B cell (primary cell): ENCODE results near the gene HK3. TPM values are rescaled to one million over a fixed set of nuclear protein-coding genes. Genes with fewer than 3 reads are reported as not detected.

Experiments
- ATAC-seq: fragments of 200-7000 bp; cut with Tn5 transposase; one replicate; pipeline ENCODE4 v1.10.0; 2021; ENCODE audit warnings: low read depth, mild to moderate bottlenecking, moderate number of reproducible peaks, moderate library complexity
- CTCF ChIA-PET: fragments of 350-600 bp; sonication (Branson Sonifier 250); formaldehyde crosslinking; loops from one replicate; lab custom pipeline; 2021; ENCODE audit warnings: antibody characterized with exemption, inconsistent platforms; lab: Charles Lee
- POLR2A ChIA-PET: fragments of 350-600 bp; sonication (Branson Sonifier 250); formaldehyde crosslinking; loops from one replicate; lab custom pipeline; 2021; ENCODE audit warnings: antibody characterized with exemption; lab: Charles Lee
- DNase-seq: peaks from one replicate; pipeline ENCODE4 v3.0.0; 2013
- H2AFZ ChIP-seq: 2 replicates; pipeline ENCODE4 v1.6.1; 2012; ENCODE audit warnings: mild to moderate bottlenecking, low read depth, low read length; ENCODE audit not compliant: insufficient read depth, poor library complexity, severe bottlenecking
- H3K27ac ChIP-seq, 2 donors: 1 replicate in 1 of 2; 2 replicates in 1 of 2; pipeline ENCODE4 v1.5.1; 2012 to 2013; ENCODE audit warnings: low read length in 2 of 2, mild to moderate bottlenecking in 2 of 2, moderate library complexity in 1 of 2
- H3K27me3 ChIP-seq, 4 experiments: fragments of 200-600 bp in 1 of 4; sonication (generic) in 1 of 4; replicated peaks in 1 of 4; 1 replicate in 2 of 4; 2 replicates in 2 of 4; pipeline versions ENCODE4 v1.6.1 to v1.7.0; 2013 to 2016; ENCODE audit warnings: low read length in 3 of 4, mild to moderate bottlenecking in 2 of 4, mixed read lengths in 1 of 4, moderate library complexity in 1 of 4; ENCODE audit not compliant: insufficient read depth in 4 of 4, control insufficient read depth in 3 of 4; ENCODE audit errors: control extremely low read depth in 1 of 4
- H3K36me3 ChIP-seq, 2 experiments: replicated peaks in 1 of 2; 1 replicate in 1 of 2; 2 replicates in 1 of 2; pipeline versions ENCODE4 v1.6.1 to v1.7.1; 2013; ENCODE audit warnings: low read length in 1 of 2; ENCODE audit not compliant: insufficient read depth in 2 of 2, control insufficient read depth in 1 of 2; ENCODE audit errors: control extremely low read depth in 1 of 2, extremely low read depth in 1 of 2
- H3K4me1 ChIP-seq, 2 donors: fragments of 200-600 bp in 1 of 2; sonication (generic) in 1 of 2; 1 replicate in 1 of 2; 2 replicates in 1 of 2; pipeline versions ENCODE4 v1.5.1 to v1.6.1; 2013 to 2017; ENCODE audit warnings: low read length in 2 of 2; ENCODE audit not compliant: control insufficient read depth in 2 of 2, insufficient read depth in 2 of 2
- H3K4me2 ChIP-seq: replicated peaks from 2 replicates; pipeline ENCODE3; 2012; ENCODE audit warnings: mild to moderate bottlenecking, low read depth, low read length; ENCODE audit not compliant: poor library complexity, severe bottlenecking
- H3K4me3 ChIP-seq, 5 experiments: fragments of 200-600 bp in 1 of 5; sonication (generic) in 1 of 5; 1 replicate in 3 of 5; 2 replicates in 2 of 5; pipeline versions ENCODE4 v1.5.1 to v1.7.0; 2011 to 2016; ENCODE audit warnings: low read length in 4 of 5, mild to moderate bottlenecking in 4 of 5, low read depth in 2 of 5, control low read depth in 1 of 5, moderate library complexity in 1 of 5; ENCODE audit not compliant: insufficient read depth in 1 of 5; ENCODE audit errors: control extremely low read depth in 1 of 5, extremely low read depth in 1 of 5
- H3K79me2 ChIP-seq: fragments of 200-600 bp; sonication (generic); one replicate; pipeline ENCODE4 v1.6.0; 2016; ENCODE audit warnings: low read length; ENCODE audit not compliant: control insufficient read depth, insufficient read depth
- H3K9ac ChIP-seq: fragments of 200-600 bp; sonication (generic); 2 replicates; pipeline ENCODE4 v1.6.1; 2017; ENCODE audit warnings: mild to moderate bottlenecking, low read length, moderate library complexity
- H3K9me3 ChIP-seq, 3 donors: one replicate each; pipeline versions ENCODE4 v1.6.1 to v1.7.1; 2013; ENCODE audit warnings: low read length in 2 of 3; ENCODE audit not compliant: control insufficient read depth in 2 of 3, insufficient read depth in 1 of 3; ENCODE audit errors: control extremely low read depth in 1 of 3
- H4K20me1 ChIP-seq: 2 replicates; pipeline ENCODE4 v1.6.0; 2012; ENCODE audit warnings: mild to moderate bottlenecking, low read length; ENCODE audit not compliant: insufficient read depth, control insufficient read depth, poor library complexity, severe bottlenecking
- H3K27ac Mint-ChIP-seq: one replicate; pipeline ENCODE4 v1.8.0; 2021; ENCODE audit warnings: mixed read lengths
- H3K27me3 Mint-ChIP-seq: one replicate; pipeline ENCODE4 v1.8.0; 2021; ENCODE audit warnings: mixed read lengths
- H3K4me1 Mint-ChIP-seq: one replicate; pipeline ENCODE4 v1.8.0; 2021; ENCODE audit warnings: mixed read lengths
- H3K4me3 Mint-ChIP-seq: one replicate; pipeline ENCODE4 v1.8.0; 2021; ENCODE audit warnings: mixed read lengths
- H3K9me3 Mint-ChIP-seq: one replicate; pipeline ENCODE4 v1.8.0; 2022; ENCODE audit warnings: mixed read lengths; ENCODE audit not compliant: insufficient read depth
- CTCF ChIP-seq: fragments of 200-600 bp; IDR thresholded peaks from one replicate; pipeline ENCODE4 v1.8.0; 2022; ENCODE audit warnings: antibody characterized with exemption, mild to moderate bottlenecking
- EZH2 ChIP-seq: IDR thresholded peaks from 2 replicates; pipeline ENCODE4 v1.6.1; 2012; ENCODE audit warnings: borderline replicate concordance, low read depth, mild to moderate bottlenecking, moderate library complexity, low read length; ENCODE audit not compliant: insufficient read depth, poor library complexity, severe bottlenecking
- WGBS: methylation state at CpG from one replicate; pipeline ENCODE4 v1.1.5; 2013; ENCODE audit warnings: missing lambda C conversion rate; ENCODE audit not compliant: insufficient coverage; 5-methylcytosine and 5-hydroxymethylcytosine counted together
- intact Hi-C: fragments of 100-400 bp; cut with micrococcal nuclease; formaldehyde crosslinking; loops from one replicate; pipeline ENCODE4 v1.10.0; 2022
- polyA plus RNA-seq: library from polyadenylated mRNA; depleted of rRNA; stranded (reverse); fragments of >200 nt; gene quantifications from 2 replicates; pipeline ENCODE4 v1.2.3, GENCODE V29; 2012
- total RNA-seq, 2 donors: library from RNA; stranded (reverse); fragments of 120-200 nt in 1 of 2; gene quantifications; 1 replicate in 1 of 2; 2 replicates in 1 of 2; pipeline versions ENCODE4 v1.2.3 to v1.2.4, GENCODE V29; 2013 to 2022

HK3 gene
- total and polyA plus RNA-seq, 2 donors (not counting 1 experiment from before 2014, with no cell fraction given) = 0.30 to 5.0 TPM

- DNase-seq (no peak), ATAC-seq (no peak)
- H3K27me3 ChIP-seq = peaks cover 0 to 16% (median 0%) of the 10 kb centered on the region in 4 experiments
- no peak overlapping the region for H3K9ac ChIP-seq
- WGBS = 74% methylated on average over 7 of the region's 7 CpGs
- ChIA-PET POLR2A (no interaction called here), CTCF (no interaction called here)
- H3K27ac ChIP-seq = no peak overlapping the region
- H3K4me2 ChIP-seq = no peak overlapping the region
- H3K36me3 ChIP-seq = no peaks in the 10 kb centered on the region
- Mint-ChIP-seq H3K9me3 (no peaks in the 10 kb centered on the region), H3K4me1 (no peaks in the 10 kb centered on the region), H3K4me3 (no peak overlapping the region), H3K27me3 (peaks cover 36% of the 10 kb centered on the region), H3K27ac (no peak overlapping the region)
- H3K4me1 ChIP-seq = no peaks in the 10 kb centered on the region
- H2AFZ ChIP-seq = no peak overlapping the region
- no peak overlapping the region for H3K4me3 ChIP-seq
- H4K20me1 ChIP-seq = no peaks in the 10 kb centered on the region
- H3K79me2 ChIP-seq = no peaks in the 10 kb centered on the region
- intact Hi-C loops = no loop called here
- TF ChIP-seq CTCF = no peak
- TF ChIP-seq EZH2 = no peak
- H3K9me3 ChIP-seq = peaks cover 0 to 3% (median 0%) of the 10 kb centered on the region in 3 donors
Observed at GRCh38 chr5:176849611-176850227, 49.4 kb downstream of the HK3 start.

- POLR2A ChIA-PET = no interaction called here
- Histone ChIP-seq H3K4me1 (no peaks in the 10 kb centered on the region), H3K36me3 (no peaks in the 10 kb centered on the region), H2AFZ (no peak overlapping the region), H3K4me2 (no peak overlapping the region), H3K27me3 (peaks cover 0 to 16% (median 0%) of the 10 kb centered on the region in 4 experiments), H3K9ac (no peak overlapping the region), H3K4me3 (no peak overlapping the region), H4K20me1 (no peaks in the 10 kb centered on the region), H3K79me2 (no peaks in the 10 kb centered on the region), H3K9me3 (peaks cover 0 to 3% (median 0%) of the 10 kb centered on the region in 3 donors), H3K27ac (no peak overlapping the region)
- ATAC-seq (no peak), DNase-seq (no peak)
- Mint-ChIP-seq H3K27me3 (peaks cover 30% of the 10 kb centered on the region), H3K27ac (no peak overlapping the region), H3K4me3 (no peak overlapping the region), H3K9me3 (no peaks in the 10 kb centered on the region), H3K4me1 (no peaks in the 10 kb centered on the region)
- CTCF ChIA-PET = no interaction called here
- TF ChIP-seq EZH2 (no peak), CTCF (no peak)
- intact Hi-C loops = no loop called here
- WGBS = 84% methylated on average over 13 of the region's 13 CpGs
Observed at GRCh38 chr5:176848651-176849050, 50.5 kb downstream of the HK3 start.
